ENCODE results near the gene MED4. TPM values are rescaled to one million over a fixed set of nuclear protein-coding genes. Genes with fewer than 3 reads are reported as not detected.
A peak's percentile ranks its signal among the peaks of the same experiment; 100 is the strongest.

The MED4 gene
- total RNA-seq, result 36.5 TPM

- peak; percentile 95 for DNase-seq (ENCODE audit: low spot score)
Observed at GRCh38 chr13:48094781-48095502, at the start of gene MED4. TSS of gene MED4 (minus strand) at chr13:48095104. CDS start at chr13:48095078, 26 bp downstream.

GRCh38 chr13:48144413-48145035, 49.6 kb upstream of the MED4 start:
- peak; percentile 40 for DNase-seq (ENCODE audit: low spot score)

GRCh38 chr13:48142436-48142835, 47.5 kb upstream of the MED4 start:
- DNase-seq (ENCODE audit: low spot score), result no peak

DNA sequence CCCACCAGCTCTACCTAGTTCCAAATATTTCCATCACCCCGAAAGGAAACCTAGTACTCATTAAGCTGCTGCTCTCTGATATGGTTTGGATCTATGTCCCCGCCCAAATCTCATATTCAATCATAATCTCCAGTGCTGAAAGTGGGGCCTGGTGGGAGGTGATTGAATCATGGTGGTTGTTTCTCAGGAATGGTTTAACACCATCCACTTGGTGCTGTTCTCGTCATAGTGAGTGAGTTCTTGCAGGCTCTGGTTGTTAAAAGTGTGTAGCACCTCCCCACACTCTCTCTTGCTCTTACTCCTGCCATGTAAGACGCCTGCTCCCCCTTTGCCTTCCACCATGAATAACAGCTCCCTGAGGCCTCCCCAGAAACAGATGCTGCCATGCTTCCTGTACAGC, 43.4 kb upstream of the MED4 start:
- no peak for DNase-seq (ENCODE audit: low spot score)

GRCh38 chr13:48132961-48133360, 38.1 kb upstream of the MED4 start:
- DNase-seq (ENCODE audit: low spot score), result no peak

DNA sequence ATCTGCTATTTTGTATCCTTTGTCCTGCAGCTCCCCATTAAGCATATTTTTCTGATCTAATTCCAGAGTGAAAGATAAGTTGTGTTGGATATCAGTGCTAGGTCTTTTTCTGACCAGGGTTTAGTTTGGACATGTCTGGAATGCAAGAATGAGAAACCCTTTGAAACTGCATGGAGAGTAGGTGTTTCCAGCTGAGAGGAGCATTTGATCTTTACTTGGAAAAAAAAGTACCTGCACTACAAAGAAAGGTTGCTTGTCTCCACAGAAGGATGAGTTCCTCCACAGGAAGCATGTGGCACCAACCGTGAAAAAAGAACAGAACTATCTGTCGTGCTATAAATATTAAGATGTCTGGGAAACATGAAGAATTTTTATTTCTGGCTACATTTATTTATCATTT, 36.6 kb upstream of the MED4 start:
- no peak for DNase-seq (ENCODE audit: low spot score)

- DNase-seq (ENCODE audit: low spot score), result peak; percentile 36
Observed at GRCh38 chr13:48126944-48127830, 32.3 kb upstream of the MED4 start.

GRCh38 chr13:48125794-48126228, 30.9 kb upstream of the MED4 start:
- DNase-seq (ENCODE audit: low spot score), result peak; percentile 22

DNA sequence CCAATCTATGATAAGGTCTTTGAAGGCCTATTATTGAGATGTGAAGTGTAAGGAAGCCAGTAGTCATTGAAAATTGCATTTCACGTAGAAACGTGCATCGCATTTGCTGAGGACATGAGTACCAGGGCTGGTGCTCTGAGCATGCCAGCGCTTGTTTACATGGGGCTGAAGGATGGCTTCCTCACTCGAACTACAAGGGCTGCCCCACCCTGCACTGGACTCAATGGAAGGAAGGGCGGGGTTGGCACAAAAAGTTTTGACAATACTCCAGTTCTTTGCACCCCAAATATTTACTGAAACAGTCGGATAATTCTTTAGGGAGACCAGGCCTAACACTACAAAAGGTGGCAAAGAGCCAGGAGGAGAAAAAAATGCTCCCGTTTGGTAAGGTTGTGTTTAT, 28.9 kb upstream of the MED4 start:
- no peak for DNase-seq (ENCODE audit: low spot score)

DNA sequence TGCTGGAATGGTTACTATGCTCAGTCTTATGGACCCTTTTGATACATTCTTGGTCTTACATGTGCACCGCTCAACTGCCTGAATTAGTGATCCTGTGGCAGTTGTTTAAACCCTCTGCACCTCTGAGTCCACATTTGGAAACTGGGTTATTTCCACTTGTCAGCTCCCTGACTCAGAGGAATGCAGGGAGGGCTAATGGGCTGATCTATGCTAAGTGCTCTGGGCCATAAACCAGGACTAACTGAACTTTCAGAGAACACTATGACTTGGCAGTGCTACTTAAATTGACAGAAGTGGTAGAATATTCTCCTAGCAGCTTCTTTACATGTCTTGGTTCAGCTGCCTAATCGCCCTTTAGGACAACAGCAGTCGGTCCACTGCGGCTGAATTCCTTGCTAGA, 26.8 kb upstream of the MED4 start:
- no peak for DNase-seq (ENCODE audit: low spot score)

DNA sequence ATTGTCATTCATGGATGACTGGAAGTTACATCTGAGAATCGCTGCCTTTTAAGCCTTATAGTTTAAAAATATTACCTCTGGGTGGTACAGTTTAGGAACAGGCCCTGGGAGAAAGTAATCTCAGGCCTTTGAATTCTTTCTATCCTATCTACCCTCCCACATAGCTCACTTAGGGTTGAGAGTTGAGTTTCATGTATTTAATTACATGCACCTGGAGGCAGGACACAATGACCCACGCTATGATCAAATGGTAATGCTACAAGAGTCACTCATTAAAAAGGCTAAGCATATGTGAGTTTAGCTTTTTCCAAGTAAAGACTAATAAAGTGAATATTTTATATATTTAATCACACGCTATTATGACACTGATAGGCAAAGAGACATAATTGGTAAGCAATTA, 25.3 kb upstream of the MED4 start:
- no peak for DNase-seq (ENCODE audit: low spot score)

DNA sequence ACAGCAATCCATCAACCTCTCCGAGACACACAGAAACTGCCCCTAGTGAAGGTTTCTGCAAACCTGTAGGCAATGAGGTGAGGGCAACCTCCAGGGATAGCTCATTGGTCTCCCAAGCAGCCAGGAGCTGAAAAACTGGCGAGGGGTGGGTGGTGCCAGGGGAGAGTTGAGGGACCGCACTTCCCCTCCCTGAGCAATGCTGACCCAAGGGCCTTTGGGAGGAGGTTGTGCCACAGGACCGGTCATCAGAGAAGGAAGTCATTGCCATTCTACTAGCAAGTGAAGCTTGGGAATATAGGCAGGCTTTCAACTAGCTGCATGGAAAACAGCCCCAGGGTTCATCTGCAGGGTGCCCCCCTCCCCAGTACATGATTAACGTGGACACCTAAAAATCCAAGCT, 23.1 kb upstream of the MED4 start:
- no peak for DNase-seq (ENCODE audit: low spot score)

- DNase-seq (ENCODE audit: low spot score), result no peak
Observed at GRCh38 chr13:48116808-48117207, 21.9 kb upstream of the MED4 start.

DNA sequence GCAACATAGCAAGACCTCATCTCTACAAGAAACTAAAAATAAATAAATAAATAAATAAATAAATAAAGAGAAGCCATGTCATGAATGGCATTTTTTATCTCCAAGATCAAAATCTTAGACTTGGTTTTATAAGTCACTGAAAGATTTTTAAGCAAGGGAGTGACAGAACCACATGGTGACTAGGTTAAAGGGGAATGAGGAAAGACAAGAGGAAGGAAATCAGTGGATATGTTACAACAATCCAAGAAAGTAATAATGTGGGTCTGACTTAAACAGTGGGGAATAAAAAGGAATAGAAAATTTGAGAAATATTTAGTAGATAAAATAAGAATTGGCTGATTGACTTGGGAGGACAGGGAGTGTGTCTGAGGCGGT, 18.8 kb upstream of the MED4 start:
- no peak for DNase-seq (ENCODE audit: low spot score)

DNA sequence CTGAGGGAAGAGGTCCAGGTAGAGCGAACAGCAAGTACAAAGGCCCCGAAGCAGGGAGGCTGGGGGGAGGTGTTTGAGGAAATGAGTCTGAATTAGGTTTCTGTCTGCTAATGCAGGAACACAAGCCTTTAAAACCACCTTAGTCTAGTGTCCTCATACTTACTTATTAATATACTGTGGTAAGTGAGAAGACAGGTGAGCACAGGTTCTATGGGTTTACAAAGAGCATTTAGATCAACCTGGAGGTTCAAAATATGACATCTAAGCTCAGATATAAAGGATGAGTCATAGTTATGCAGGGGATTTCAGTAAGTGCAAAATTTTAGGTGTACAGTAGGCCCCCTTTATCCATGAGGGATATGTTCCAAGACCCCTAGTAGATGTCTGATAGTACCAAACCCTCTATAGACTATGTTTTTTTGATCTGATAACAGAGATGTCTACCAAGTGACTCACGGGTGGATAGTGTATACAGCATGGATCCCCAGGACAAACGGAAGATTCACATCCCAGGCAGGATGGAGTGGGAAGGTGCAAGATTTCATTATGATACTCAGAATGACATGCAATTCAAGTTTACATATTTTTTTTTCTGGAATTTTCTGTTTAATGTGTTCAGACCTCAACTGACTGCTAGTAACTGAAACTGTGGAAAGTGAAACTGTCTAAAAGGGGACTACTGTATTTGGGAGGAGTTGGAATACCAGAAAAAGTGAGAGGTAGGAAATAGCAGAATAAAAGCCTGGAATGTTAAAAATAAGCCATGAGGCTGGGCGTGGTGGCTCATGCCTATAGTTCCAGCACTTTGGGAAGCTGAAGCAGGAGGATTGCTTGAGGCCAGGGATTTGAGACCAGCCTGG, 18.2 kb upstream of the MED4 start:
- no peak for DNase-seq (ENCODE audit: low spot score)

DNA sequence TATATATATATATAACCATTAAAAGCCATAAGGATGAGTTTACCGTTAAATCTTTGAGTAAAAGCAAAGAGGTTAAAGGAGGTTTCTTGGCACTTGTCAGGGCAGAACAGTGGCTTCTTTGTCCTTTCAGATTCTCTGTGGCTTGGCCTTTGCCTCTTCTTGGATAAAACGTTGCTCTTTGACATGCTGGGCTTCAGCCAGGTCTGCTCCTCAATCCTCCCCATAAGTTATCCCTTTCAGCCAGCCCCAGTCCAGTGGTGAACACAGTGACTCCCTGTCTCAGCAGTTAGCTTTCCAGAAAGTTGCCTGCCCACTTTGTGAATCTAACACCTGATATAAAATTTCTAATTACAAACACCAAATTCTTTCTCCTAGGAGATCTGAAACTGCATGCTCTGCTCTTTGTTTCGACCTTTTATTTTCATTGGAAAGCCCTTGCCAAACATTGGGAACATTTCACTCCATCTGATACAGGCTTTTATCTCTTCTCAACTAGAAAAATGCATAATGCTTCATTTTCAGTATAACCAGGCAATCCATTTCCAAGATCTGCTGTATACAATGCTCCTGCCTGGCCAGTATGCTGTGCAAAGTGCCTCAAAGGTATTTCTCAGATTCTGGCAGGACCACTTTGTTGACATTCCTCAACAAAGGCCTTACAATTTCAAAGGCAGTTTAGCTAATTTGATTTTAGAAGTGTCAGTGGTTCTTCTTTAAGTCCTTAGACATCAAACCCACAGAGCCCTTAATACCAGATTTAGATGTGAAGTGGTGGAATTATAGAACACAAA, 16.2 kb upstream of the MED4 start:
- no peak for DNase-seq (ENCODE audit: low spot score)

DNA sequence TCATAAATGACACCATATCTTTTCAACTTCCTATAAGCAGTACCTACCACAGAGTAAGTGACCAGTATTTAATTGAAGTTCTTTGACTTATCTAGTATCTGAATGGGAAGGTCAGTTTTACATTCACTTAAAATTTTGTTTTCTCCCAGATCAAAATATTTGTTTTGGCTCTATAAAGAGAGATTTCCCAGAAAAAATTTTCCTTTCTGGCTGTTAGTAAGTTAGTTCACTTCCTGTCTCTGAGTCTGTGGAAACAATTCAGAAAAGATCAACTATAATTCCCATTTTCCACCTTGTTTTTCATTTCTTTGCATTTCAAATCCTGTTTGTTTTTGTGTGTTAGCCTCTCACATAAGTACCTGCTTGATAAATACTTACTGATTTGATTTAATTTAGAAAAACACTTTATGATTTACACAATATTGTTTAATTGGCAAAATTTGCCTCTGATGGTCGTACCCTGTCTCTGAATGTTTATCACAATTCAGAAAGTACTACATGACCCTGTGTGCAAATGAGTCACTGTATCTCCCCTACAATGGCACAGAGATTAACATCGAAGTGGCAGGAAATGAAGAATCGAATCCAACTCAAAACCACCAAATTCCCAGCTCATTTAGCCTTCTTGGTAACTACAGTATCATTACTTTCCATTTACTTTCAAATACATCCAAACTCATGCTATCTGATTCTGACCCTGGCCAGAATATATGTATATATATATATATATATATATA, 15.4 kb upstream of the MED4 start:
- no peak for DNase-seq (ENCODE audit: low spot score)

DNA sequence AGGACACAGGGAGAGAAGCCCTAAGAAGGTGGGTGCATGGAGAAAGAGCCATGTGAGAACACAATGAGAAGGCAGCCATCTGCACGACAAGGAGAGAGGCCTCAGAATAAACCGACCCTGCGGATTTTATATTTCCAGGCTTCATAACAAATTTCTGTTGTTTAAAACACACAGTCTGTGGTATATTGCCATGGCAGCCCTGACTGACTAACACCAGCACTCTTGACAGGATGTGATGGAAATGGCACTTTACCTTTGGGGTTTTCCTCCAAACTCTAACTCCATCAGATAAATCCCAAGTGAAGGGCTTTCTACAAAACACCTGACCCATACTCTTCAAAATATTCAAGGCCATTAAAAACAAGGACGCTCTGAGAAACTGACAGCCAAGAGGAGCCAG, 13.2 kb upstream of the MED4 start:
- DNase-seq (ENCODE audit: low spot score), result no peak

DNA sequence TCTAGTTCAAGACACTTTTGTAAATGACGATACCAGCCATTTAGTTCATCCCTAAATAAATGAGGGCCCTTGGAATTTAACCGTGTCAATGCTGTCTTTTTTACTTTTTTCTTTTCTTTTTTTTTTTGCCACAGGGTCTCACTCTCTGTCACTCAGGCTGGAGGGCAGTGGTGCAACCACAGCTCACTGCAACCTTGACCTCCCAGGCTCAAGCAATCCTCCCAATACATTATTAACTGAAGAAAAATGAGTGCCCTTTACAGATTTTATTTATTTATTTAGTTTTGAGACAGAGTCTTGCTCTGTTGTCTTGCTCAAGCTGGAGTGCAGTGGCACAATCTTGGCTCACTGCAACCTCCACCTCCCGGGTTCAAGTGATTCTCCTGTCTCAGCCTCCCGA, 2.9 kb upstream of the MED4 start:
- no peak for DNase-seq (ENCODE audit: low spot score)

DNA sequence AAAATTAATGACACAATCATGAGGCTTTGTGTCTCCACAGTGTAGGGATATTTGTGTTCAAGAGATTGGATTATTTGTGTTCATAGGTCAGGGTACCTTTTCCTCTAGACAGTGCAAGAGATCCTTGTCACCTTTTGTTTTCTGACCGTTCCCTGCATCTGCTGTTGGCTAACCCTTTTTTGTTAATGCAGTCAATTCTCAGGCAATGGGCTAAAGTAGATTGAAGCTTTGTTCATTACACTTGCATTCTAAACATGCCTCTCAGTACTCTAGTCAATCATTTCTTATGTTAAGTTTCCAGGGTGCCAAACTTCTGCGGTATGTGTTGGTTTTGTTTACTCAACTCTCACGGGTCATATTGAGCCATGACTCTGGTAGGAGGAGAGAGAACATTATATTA, 1.8 kb upstream of the MED4 start:
- no peak for DNase-seq (ENCODE audit: low spot score)
